Epithelial cell of prostate (primary cell): Measurements from ENCODE around the gene SLC17A7.
"Not testable (repeated sequence)": the region's sequence is repeated elsewhere in the genome, so short reads cannot be mapped to it uniquely, and the experiment has no call there.

Source experiments
- DNase-seq: peaks from one replicate; pipeline ENCODE4 v3.0.0-alpha.2; 2011; ENCODE audit warnings: low read depth, low spot score
- H3K27ac ChIP-seq: fragments of 450-650 bp; 2 replicates; pipeline ENCODE4 v1.5.1; 2017; ENCODE audit warnings: mild to moderate bottlenecking

Gene SLC17A7

GRCh38 chr19:49441210-49441959 is at the start of gene SLC17A7:
Gene SLC17A7 (minus strand): TSS chr19:49441527. CDS start chr19:49441379, 148 bp downstream.
- H3K27ac ChIP-seq, result no peak within 1 kb of the TSS
- no peak for DNase-seq

GRCh38 chr19:49490287-49491029 is 49.1 kb upstream of the SLC17A7 start:
- peak overlapping the region; percentile 92 for H3K27ac ChIP-seq

GRCh38 chr19:49489601-49490167 is 48.4 kb upstream of the SLC17A7 start:
- DNase-seq, result no peak
- peak overlapping the region; percentile 92 for H3K27ac ChIP-seq

More at GRCh38 chr19:49490287-49491029, 49.1 kb upstream of the SLC17A7 start:
- DNase-seq, result no peak

- H3K27ac ChIP-seq, result peak overlapping the region; percentile 92
- no peak for DNase-seq
Measured at GRCh38 chr19:49488863-49489537, 47.7 kb upstream of the SLC17A7 start.

GRCh38 chr19:49488046-49488862 is 46.9 kb upstream of the SLC17A7 start:
- H3K27ac ChIP-seq, result peak overlapping the region; percentile 92
- no peak for DNase-seq

- H3K27ac ChIP-seq, result peak within 1 kb of the TSS; percentile 92
- peak; percentile 94 for DNase-seq
Measured at GRCh38 chr19:49487277-49488045, 46.1 kb upstream of the SLC17A7 start, which contains the start of gene RPL13A. Gene RPL13A (plus strand): TSS chr19:49487608. CDS start chr19:49487630, 22 bp downstream.

GRCh38 chr19:49486710-49487276 is 45.5 kb upstream of the SLC17A7 start:
- H3K27ac ChIP-seq, result peak overlapping the region; percentile 92
- no peak for DNase-seq

GRCh38 chr19:49486232-49486631 is 44.9 kb upstream of the SLC17A7 start:
- H3K27ac ChIP-seq, result no peak overlapping the region
- no peak for DNase-seq

- DNase-seq, result no peak
- no peak overlapping the region for H3K27ac ChIP-seq
Measured at GRCh38 chr19:49481020-49481683, 39.8 kb upstream of the SLC17A7 start.

- no peak overlapping the region for H3K27ac ChIP-seq
Measured at GRCh38 chr19:49479975-49480628, 38.8 kb upstream of the SLC17A7 start.

GRCh38 chr19:49475995-49476880 is 34.9 kb upstream of the SLC17A7 start:
- DNase-seq, result no peak

More at GRCh38 chr19:49479975-49480628, 38.8 kb upstream of the SLC17A7 start:
- no peak for DNase-seq

GRCh38 chr19:49475191-49475917 is 34.0 kb upstream of the SLC17A7 start:
- no peak for DNase-seq

More at GRCh38 chr19:49475995-49476880, 34.9 kb upstream of the SLC17A7 start:
- H3K27ac ChIP-seq, result no peak overlapping the region

GRCh38 chr19:49474542-49474924 is 33.2 kb upstream of the SLC17A7 start:
- H3K27ac ChIP-seq, result no peak overlapping the region
- no peak for DNase-seq

More at GRCh38 chr19:49475191-49475917, 34.0 kb upstream of the SLC17A7 start:
- no peak overlapping the region for H3K27ac ChIP-seq

- no peak within 1 kb of the TSS for H3K27ac ChIP-seq
- no peak for DNase-seq
Measured at GRCh38 chr19:49473868-49474541, 32.7 kb upstream of the SLC17A7 start, which contains the start of gene FLT3LG. Gene FLT3LG (plus strand): TSS chr19:49474215. CDS start chr19:49474640, 425 bp downstream.

GRCh38 chr19:49473501-49473867 is 32.2 kb upstream of the SLC17A7 start:
- H3K27ac ChIP-seq, DNase-seq: not testable (repeated sequence)
